Left colon (tissue), 2 donors: ENCODE results near the gene TM9SF4. TPM values are rescaled to one million over a fixed set of nuclear protein-coding genes. Genes with fewer than 3 reads are reported as not detected.
"Not testable (repeated sequence)": the region's sequence is repeated elsewhere in the genome, so short reads cannot be mapped to it uniquely, and the experiment has no call there.

ENCODE experiments used
- ATAC-seq: fragments of 200-7000 bp; cut with Tn5 transposase; one replicate; pipeline ENCODE4 v1.9.1; 2020; ENCODE audit warnings: mild to moderate bottlenecking, moderate library complexity
- DNase-seq, 2 donors: peaks; one replicate each; pipeline ENCODE4 v3.0.0-alpha.2; 2020
- intact Hi-C, 2 donors: fragments of 100-400 bp; cut with DNase I in 1 of 2; cut with micrococcal nuclease in 1 of 2; formaldehyde crosslinking; loops; one replicate each; pipeline versions ENCODE4 v1.11.2 to v1.14.0; 2022; cut with DNase I, micrococcal nuclease
- total RNA-seq, 2 donors: library from RNA; stranded (reverse); fragmentation: NEBNext Ultra II Directional; extraction: Animal tissue kit (Norgen Biotek cat#: 25700); gene quantifications; one replicate each; pipeline ENCODE4 v1.2.1, GENCODE V29; 2021
- donor health status: DM: no; HTN: no; CAD: no.
- donor health status: DM: yes; HTN: yes; CAD: no.

TM9SF4 gene
- total RNA-seq, 2 donors from 2014 or later: 62.2 to 78.5 TPM

DNA sequence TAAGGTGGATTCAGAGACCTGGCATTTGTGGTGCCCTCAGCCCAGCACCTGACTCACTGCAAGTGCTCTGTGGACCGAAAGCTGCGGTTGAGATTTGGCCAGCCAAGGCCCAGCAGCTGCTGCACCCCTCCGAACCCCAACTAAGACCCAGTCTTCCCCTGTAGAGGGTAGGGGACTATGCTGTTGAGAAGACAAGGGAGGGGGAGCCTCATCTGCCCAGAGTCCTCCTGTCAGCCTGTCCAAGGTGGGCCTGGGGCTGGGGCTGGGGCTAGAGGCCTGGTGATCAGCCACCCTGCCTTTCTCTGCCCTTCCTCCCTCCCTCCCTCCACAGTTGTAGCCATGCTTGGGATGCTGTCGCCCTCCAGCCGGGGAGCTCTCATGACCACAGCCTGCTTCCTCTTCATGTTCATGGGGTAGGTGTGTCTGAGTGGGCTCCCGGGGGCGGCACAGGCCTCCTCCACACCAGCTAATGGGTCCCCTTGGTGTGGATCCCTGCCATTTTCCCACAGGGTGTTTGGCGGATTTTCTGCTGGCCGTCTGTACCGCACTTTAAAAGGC is 40.9 kb downstream of the TM9SF4 start:
- intact Hi-C loops: no loop called here
- ATAC-seq (no peak), DNase-seq (no peak)

- ATAC-seq (peak; percentile 65), DNase-seq (peak in 1 of 2 donors; percentile 22)
- intact Hi-C loops: no loop called here
Measured at GRCh38 chr20:32152421-32153155, 43.1 kb downstream of the TM9SF4 start.

DNA sequence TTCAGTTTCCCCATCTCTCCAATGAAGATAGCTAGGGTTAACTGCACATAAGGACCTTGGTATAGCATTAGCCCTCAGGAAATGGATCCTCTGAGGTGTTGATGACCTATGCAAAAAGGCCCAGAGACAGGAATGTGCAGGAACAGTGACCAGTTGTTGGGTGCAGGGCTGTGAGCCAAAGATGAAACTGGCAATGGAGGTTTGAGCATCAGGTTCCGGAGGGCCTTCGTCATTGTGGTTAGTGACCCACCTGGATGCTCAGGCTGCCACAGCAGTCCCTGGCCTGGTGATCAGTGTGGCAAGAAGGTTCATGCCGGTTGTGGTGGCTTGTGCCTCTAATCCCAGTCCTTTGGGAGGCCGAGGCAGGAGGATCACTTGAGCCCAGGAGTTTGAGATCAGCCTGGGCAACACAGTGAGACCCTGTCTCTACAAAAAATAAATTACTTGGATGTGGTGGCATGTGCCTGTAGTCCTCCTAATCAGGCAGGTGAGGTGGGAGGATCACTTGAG is 43.7 kb downstream of the TM9SF4 start:
- intact Hi-C loops: no loop called here
- ATAC-seq: no peak
- DNase-seq: no peak

GRCh38 chr20:32153771-32154170 is 44.3 kb downstream of the TM9SF4 start:
- intact Hi-C loops: no loop called here
- DNase-seq (no peak), ATAC-seq (no peak)

- intact Hi-C loops: no loop called here
- ATAC-seq (peak; percentile 63), DNase-seq (peak; percentile 58 to 78)
Measured at GRCh38 chr20:32155017-32155981, 45.8 kb downstream of the TM9SF4 start.

- no peak for ATAC-seq
- DNase-seq: no peak
- intact Hi-C loops: no loop called here
Measured at GRCh38 chr20:32157611-32158010, 48.1 kb downstream of the TM9SF4 start.

DNA sequence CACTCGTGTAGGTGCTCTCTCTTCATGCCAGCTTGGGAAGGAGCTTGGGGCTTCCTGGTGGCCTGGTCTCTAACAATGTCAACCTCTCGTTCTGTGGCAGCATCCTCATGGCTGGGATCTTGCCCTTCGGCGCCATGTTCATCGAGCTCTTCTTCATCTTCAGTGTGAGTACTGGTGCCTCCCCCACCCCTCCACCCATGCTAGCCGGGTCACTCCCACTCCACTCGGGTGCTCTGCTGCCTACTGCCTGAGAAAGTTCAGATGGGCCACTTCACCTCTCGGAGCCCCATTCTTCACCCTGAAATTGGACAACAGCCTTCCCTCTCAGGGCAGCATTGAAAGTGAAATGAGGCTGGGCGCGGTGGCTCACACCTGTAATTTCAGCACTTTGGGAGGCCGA is 48.8 kb downstream of the TM9SF4 start:
- intact Hi-C loops: no loop called here
- ATAC-seq (no peak), DNase-seq (no peak)

DNA sequence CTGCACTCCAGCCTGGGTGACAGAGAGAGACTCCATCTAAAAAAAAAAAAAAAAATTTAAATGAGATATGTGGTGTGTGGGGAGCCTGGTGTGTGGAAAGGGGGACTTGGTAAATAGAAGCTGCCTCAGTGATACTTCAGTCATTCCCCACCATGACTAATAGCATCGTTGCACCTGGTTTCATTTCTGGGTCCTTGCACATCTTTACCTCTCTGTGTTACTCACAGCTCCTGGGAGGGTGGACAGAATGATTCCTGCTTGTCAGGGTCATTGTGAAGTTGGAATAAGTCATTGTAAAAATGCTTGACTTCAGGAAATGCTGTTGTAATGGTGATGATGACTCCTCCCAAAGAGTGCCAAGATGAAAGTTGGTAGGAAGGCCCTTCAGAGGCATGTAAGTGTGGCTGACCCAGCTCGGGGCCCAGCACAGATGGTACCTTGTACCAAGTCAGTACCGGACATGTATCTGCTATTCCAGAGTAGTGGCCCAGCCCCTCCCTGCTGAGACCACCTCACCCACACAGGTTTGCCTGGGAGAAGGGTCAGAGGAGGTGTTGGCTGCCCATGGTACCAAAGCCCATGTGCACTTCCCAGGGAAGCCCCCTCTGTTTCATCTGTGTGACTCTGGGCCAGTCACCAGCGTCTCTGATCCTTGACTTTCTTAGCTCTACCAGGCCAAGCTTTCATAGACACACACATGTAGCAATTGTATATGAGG is 49.6 kb downstream of the TM9SF4 start:
- no peak for DNase-seq
- intact Hi-C loops: no loop called here
- no peak for ATAC-seq

DNA sequence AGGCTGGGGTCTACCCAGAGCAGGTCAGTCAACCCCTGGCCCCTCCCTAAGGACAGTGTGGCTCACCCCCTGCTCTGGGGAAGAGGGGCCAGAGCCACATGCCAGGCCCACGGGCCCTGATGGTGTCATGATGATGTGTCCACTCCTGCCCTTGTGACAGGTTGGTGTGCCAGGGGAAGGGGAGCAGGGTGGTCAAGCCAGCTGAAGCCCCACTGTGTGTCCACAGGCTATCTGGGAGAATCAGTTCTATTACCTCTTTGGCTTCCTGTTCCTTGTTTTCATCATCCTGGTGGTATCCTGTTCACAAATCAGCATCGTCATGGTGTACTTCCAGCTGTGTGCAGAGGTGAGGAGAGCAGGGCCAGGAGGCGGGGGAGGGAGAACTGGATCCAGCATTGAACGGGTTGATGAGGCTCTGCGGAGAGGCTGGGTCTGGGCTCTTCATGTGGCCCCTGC is 50.3 kb downstream of the TM9SF4 start:
- no peak for DNase-seq
- no peak for ATAC-seq
- intact Hi-C loops: no loop called here

DNA sequence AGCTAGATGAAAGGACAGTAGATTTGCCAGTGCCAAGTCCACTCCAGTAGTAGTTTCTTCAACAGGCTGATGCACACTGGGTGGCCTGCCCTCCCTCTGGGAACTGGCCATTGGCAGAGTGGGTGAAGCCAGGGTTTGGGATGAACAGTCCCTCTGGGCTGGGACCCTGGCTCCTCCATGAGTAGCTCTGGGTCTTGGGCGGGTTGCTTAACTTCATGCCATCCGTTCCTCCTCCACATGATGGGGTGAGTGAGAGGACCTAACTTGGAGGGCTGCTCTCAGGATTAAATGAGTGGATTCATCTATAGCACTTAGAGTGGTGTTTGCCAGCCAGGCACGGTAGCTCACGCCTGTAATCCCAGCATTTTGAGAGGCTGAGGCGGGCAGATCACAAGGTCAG is 50.8 kb downstream of the TM9SF4 start:
- DNase-seq (no peak), ATAC-seq (no peak)
- intact Hi-C loops: no loop called here

DNA sequence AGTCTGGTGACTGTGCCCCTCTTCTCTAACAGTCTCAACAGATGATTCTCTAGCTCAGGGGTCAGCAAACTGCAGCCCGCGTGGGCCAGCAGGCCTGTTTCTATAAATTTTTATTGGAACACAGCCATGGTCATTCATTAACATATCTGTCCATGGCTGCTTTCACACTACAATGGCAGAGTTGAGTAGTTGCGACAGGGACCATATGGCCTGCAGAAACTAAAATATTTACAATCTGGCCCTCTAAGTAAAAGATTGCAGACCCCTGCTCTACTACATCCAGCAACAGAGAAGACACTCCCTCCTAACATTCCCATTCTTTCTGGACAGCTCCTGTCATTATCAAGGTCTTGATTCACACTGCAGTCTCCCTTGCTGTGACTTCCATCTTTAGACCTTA is 52.8 kb downstream of the TM9SF4 start:
- ATAC-seq (no peak), DNase-seq (no peak)
- intact Hi-C loops: no loop called here

GRCh38 chr20:32163951-32164350 is 54.4 kb downstream of the TM9SF4 start:
- intact Hi-C loops: no loop called here
- no peak for DNase-seq
- no peak for ATAC-seq

DNA sequence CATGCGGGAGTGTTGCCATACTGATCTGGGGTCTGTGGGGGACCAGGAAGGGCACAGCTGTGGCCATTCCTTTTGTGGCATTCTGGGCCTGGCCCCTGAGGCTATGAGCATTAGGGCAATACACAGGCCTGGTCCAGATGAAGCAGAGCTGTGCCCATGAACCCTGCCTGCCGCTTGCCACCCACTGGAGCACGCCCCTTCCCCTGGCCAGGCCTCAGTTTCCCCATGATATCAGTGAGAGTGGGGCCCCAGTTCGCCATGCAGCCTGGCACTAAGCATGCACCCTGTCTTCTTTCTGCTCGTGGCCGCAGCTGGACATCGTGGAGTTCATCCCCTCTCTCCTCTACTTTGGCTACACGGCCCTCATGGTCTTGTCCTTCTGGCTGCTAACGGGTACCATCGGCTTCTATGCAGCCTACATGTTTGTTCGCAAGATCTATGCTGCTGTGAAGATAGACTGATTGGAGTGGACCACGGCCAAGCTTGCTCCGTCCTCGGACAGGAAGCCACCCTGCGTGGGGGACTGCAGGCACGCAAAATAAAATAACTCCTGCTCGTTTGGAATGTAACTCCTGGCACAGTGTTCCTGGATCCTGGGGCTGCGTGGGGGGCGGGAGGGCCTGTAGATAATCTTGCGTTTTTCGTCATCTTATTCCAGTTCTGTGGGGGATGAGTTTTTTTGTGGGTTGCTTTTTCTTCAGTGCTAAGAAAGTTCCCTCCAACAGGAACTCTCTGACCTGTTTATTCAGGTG is 55.6 kb downstream of the TM9SF4 start:
- DNase-seq (no peak), ATAC-seq (no peak)
- intact Hi-C loops: no loop called here

DNA sequence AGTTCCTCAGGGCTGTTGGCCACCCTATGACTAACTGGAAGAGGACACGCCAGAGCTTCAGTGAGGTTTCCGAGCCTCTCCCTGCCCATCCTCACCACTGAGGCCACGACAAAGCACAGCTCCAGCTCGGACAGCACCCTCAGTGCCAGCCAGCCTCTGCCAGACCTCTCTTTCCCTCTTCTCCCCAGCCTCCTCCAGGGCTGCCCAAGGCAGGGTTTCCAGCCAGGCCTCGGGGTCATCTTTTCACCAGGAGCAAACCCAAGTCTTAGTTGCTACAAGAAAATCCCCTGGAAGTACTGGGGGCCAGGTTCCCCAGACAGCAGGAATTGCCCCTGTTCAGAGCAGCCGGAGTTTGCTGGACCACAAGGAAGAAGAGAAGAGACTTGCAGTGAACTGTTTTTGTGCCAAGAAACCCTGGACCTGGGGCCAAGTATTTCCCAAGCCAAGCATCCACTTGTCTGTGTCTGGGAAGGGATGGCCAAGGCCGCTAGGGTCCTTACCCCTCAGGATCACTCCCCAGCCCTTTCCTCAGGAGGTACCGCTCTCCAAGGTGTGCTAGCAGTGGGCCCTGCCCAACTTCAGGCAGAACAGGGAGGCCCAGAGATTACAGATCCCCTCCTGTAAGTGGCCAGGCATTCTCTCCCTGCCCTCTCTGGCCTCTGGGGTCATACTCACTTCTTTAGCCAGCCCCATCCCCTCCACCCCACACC is 56.5 kb downstream of the TM9SF4 start:
- DNase-seq (no peak), ATAC-seq (peak; percentile 17)
- intact Hi-C loops: no loop called here

GRCh38 chr20:32167552-32167951 is 58.0 kb downstream of the TM9SF4 start:
- intact Hi-C loops: no loop called here
- DNase-seq (no peak), ATAC-seq (no peak)

DNA sequence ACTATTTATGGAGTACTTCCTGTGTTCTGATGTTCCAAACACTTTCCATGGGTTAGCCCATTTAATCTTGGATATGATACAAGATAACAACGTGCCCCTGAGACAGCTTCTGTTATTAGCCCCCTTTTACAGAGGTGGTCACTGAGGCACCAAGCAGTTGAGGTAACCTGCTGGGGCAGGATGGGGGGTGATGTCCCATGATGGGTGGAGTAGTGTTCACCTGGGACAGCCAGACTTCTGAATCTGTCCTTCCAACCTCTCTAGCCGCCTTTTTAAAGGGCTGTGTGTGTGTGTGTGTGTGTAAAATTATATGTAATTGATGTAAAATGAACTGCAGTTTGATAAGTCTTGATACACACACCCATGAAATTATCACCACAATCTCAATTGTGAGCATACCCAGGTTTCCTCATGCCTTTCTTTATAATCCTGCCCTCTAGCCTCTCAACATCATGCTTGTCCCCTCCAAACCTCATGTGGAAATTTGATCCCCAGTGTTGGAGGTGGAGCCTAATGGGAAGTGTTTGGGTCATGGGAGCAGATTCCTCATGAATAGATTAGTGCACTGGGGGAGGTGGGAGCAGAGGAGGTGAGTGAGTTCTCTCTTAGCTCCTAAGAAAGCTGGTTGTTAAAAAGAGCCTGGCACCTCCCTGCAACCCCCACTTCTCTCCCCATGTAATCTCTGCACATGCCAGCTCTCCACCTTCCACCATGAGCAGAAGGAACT is 58.8 kb downstream of the TM9SF4 start:
- DNase-seq (no peak), ATAC-seq (no peak)
- intact Hi-C loops: no loop called here

DNA sequence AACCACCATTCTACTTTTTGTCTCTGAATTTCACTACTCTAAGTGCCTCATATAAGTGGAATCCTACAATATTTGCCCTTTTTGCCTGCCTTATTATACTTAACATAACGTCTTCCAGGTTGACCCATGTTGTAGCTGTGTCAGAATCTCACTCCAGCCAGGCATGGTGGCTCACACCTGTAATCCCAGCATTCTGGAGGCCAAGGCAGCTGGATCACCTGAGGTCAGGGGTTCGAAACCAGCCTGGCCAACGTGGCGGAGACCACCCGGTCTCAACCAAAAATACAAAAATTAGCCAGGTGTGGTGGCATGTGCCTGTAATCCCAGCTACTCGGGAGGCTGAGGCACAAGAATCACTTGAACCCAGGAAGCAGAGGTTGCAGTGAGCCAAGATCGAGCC is 68.2 kb downstream of the TM9SF4 start:
- DNase-seq, intact Hi-C loops, ATAC-seq: not testable (repeated sequence)
